GM12878 (cell line): Measurements from ENCODE around the gene PTPRD. TPM values are rescaled to one million over a fixed set of nuclear protein-coding genes. Genes with fewer than 3 reads are reported as not detected.

ENCODE experiments used
- ATAC-seq: fragments of 200-7000 bp; cut with Tn5 transposase; 3 replicates; pipeline ENCODE4 v1.9.1; 2020; ENCODE audit warnings: mild to moderate bottlenecking, moderate library complexity
- BruUV-seq: library from RNA; stranded (reverse); fragments of 400-500 nt; replicated peaks from 2 replicates; lab custom pipeline; 2021; lab: Mats Ljungman, UMichigan
- CTCF ChIA-PET: fragments of 300-600 bp; sonication (Branson Sonifier 250); formaldehyde crosslinking; extraction: SDS; loops from one replicate; lab custom pipeline; 2021; ENCODE audit warnings: inconsistent platforms; lab: Yijun Ruan, JAX
- POLR2A ChIA-PET: fragments of 350-600 bp; formaldehyde crosslinking; extraction: SDS; loops from one replicate; lab custom pipeline; 2021; ENCODE audit warnings: inconsistent platforms; lab: Charles Lee
- RAD21 ChIA-PET: fragments of 300-600 bp; sonication (Branson Sonifier 250); formaldehyde crosslinking; loops from one replicate; lab custom pipeline; 2023; ENCODE audit warnings: antibody characterized with exemption; ENCODE audit not compliant: unreplicated experiment; lab: Charles Lee
- SMC1A ChIA-PET: fragments of 300-600 bp; sonication (Branson Sonifier 250); formaldehyde crosslinking; loops from one replicate; lab custom pipeline; 2023; ENCODE audit not compliant: unreplicated experiment, uncharacterized antibody; lab: Charles Lee
- DNase-seq: peaks from one replicate; pipeline ENCODE4 v3.0.0-alpha.2; 2011; ENCODE audit warnings: low read depth, low spot score
- FAIRE-seq: peaks from 3 replicates; lab custom pipeline; 2011; peaks lifted over from hg19 to GRCh38; lab: Jason Lieb, UNC
- H2AFZ ChIP-seq: 2 replicates; pipeline ENCODE4 v1.6.0; 2011; ENCODE audit warnings: low read depth, low read length, control low read depth; ENCODE audit not compliant: control insufficient read depth
- H3K27ac ChIP-seq: 2 replicates; pipeline ENCODE4 v1.5.1; 2011; ENCODE audit warnings: control low read depth; ENCODE audit not compliant: control insufficient read depth, insufficient read depth
- H3K27me3 ChIP-seq, 2 experiments: replicated peaks in 1 of 2; 2 replicates each; pipeline versions ENCODE4 v1.6.0 to v1.6.1; 2011; ENCODE audit warnings: low read length in 1 of 2; ENCODE audit not compliant: control insufficient read depth in 2 of 2, insufficient read depth in 2 of 2
- H3K36me3 ChIP-seq, 2 experiments: 2 replicates each; pipeline ENCODE4 v1.5.1; 2011; ENCODE audit warnings: low read length in 1 of 2; ENCODE audit not compliant: control insufficient read depth in 2 of 2, insufficient read depth in 2 of 2
- H3K4me1 ChIP-seq: 2 replicates; pipeline ENCODE4 v1.6.1; 2011; ENCODE audit warnings: mild to moderate bottlenecking, low read length, moderate library complexity, mixed read lengths; ENCODE audit not compliant: control insufficient read depth, insufficient read depth
- H3K4me2 ChIP-seq: 2 replicates; pipeline ENCODE4 v1.6.0; 2011; ENCODE audit warnings: control low read depth; ENCODE audit not compliant: control insufficient read depth, insufficient read depth
- H3K4me3 ChIP-seq: fragments of 200-600 bp; sonication (generic); 2 replicates; pipeline ENCODE4 v1.5.1; 2016
- H3K79me2 ChIP-seq: 2 replicates; pipeline ENCODE4 v1.6.0; 2011; ENCODE audit warnings: low read length; ENCODE audit not compliant: control insufficient read depth, insufficient read depth
- H3K9ac ChIP-seq: 2 replicates; pipeline ENCODE4 v1.8.0; 2011; ENCODE audit warnings: low read length, control low read depth, mixed read lengths; ENCODE audit not compliant: control insufficient read depth, insufficient read depth
- H3K9me3 ChIP-seq: replicated peaks from 3 replicates; pipeline ENCODE4 v1.5.1; 2011; ENCODE audit warnings: mild to moderate bottlenecking, low read length; ENCODE audit not compliant: control insufficient read depth, insufficient read depth
- H4K20me1 ChIP-seq: 2 replicates; pipeline ENCODE4 v1.6.0; 2011; ENCODE audit not compliant: control insufficient read depth, insufficient read depth
- BCL11A ChIP-seq: IDR thresholded peaks from 2 replicates; pipeline ENCODE4 v1.6.1; 2011; ENCODE audit warnings: low read depth, low read length
- CHD1 ChIP-seq: IDR thresholded peaks from 2 replicates; pipeline ENCODE4 v1.6.1; 2012; ENCODE audit warnings: low read depth, low read length, improper control_type of control experiment
- POLR2A ChIP-seq: IDR thresholded peaks from 2 replicates; pipeline ENCODE4 v1.6.1; 2011; ENCODE audit warnings: low read depth, mild to moderate bottlenecking, low read length
- SMC3 ChIP-seq: IDR thresholded peaks from 2 replicates; pipeline ENCODE4 v1.6.1; 2011; ENCODE audit warnings: low read length, improper control_type of control experiment, borderline replicate concordance
- WGBS: methylation state at CpG from one replicate; pipeline ENCODE4 v1.1.6; 2016; ENCODE audit warnings: low lambda C conversion rate; ENCODE audit not compliant: insufficient replicate concordance, insufficient coverage; ENCODE audit errors: missing lambda C conversion rate; 5-methylcytosine and 5-hydroxymethylcytosine counted together
- in situ Hi-C: fragments of 300-500 bp; cut with MboI; formaldehyde crosslinking; loops from 9 replicates; pipeline ENCODE4 v1.14.3; 2018; ENCODE audit warnings: mixed read lengths
- intact Hi-C: fragments of 100-400 bp; cut with micrococcal nuclease; formaldehyde crosslinking; loops from one replicate; pipeline ENCODE4 v1.14.2; 2022; ENCODE audit not compliant: unreplicated experiment
- polyA plus RNA-seq, 11 experiments: library from polyadenylated mRNA; depleted of rRNA in 4 of 11; unstranded in 6 of 11; stranded (reverse) in 5 of 11; fragments of >200 nt; fragmentation: Nextera tagmentation in 4 of 11; fragmentation: Illumina TruSeq in 1 of 11; extraction: Ambion mirVana in 4 of 11; extraction: Trizol in 1 of 11; gene quantifications; 1 replicate in 1 of 11; 2 replicates in 10 of 11; pipeline versions ENCODE4 v1.2.1 to v1.2.3, GENCODE V29; 2011 to 2016; ENCODE audit warnings: inconsistent platforms in 2 of 11, missing spikeins in 2 of 11, low read depth in 1 of 11
- total RNA-seq, 4 experiments: library from RNA; depleted of rRNA in 3 of 4; stranded (reverse); fragments of >200 nt in 3 of 4; fragmentation: Illumina TruSeq in 1 of 4; extraction: Trizol in 1 of 4; gene quantifications; 2 replicates each; pipeline versions ENCODE4 v1.2.1 to v1.2.3, GENCODE V29; 2013 to 2021
- TF ChIP-seq, protein P1 (sequence below), 3 experiments: IDR thresholded peaks in 2 of 3; conservative IDR thresholded peaks in 1 of 3; 2 replicates each; pipeline ENCODE4 v1.5.1; 2011; ENCODE audit warnings: low read depth in 3 of 3, low read length in 3 of 3, mild to moderate bottlenecking in 3 of 3, control low read depth in 2 of 3, moderate library complexity in 2 of 3, inconsistent platforms in 1 of 3, mixed read lengths in 1 of 3; ENCODE audit not compliant: control insufficient read depth in 2 of 3, insufficient read depth in 1 of 3; ENCODE audit errors: extremely low read depth in 1 of 3
- TF ChIP-seq, protein P2 (sequence below): IDR thresholded peaks from 2 replicates; pipeline ENCODE4 v1.6.1; 2011; ENCODE audit warnings: mild to moderate bottlenecking, low read depth, low read length, moderate library complexity; ENCODE audit not compliant: insufficient replicate concordance
- TF ChIP-seq, protein P3 (sequence below): IDR thresholded peaks from 2 replicates; pipeline ENCODE4 v1.6.1; 2012; ENCODE audit warnings: low read depth, low read length, improper control_type of control experiment
- TF ChIP-seq, protein P4 (sequence below): IDR thresholded peaks from 2 replicates; pipeline ENCODE4 v1.6.1; 2012; ENCODE audit warnings: low read length, inconsistent platforms
- TF ChIP-seq, protein P5 (sequence below): fragments of 450-650 bp; IDR thresholded peaks from 2 replicates; pipeline ENCODE4 v1.6.1; 2017; ENCODE audit warnings: mild to moderate bottlenecking, moderate library complexity

Gene PTPRD
- total and polyA plus RNA-seq, 10 of the 15 experiments (the other 5 are each of a cell fraction or from before 2014, with no cell fraction given) = under 0.01 to 0.05 (median 0.01) TPM; not detected in 7

DNA sequence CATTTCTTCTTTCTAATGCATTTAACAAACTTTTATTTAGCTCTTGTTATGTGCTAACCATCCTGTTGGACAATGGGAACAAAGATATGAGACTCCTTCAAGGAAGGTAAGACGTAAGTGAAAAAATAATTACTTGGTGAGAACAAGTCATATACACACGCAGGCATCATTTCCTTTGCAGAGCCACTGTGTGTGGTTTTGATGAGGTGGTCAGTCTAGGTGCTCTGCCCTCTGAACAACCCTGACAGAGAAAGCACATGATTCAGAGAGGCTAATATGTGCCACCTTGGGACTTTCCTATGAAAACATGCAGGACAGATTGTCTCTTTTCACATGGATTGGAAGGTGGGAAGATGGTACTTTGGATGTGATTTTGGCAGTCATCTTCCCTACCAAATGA is 1650.7 kb downstream of the PTPRD start:
- POLR2A ChIA-PET = no interaction called here
- FAIRE-seq = no peak
- Histone ChIP-seq H2AFZ (no peak overlapping the region), H3K4me1 (no peaks in the 10 kb centered on the region), H3K4me2 (no peak overlapping the region), H3K79me2 (no peaks in the 10 kb centered on the region), H3K9ac (no peak overlapping the region), H3K27me3 (no peaks in the 10 kb centered on the region), H3K27ac (no peak overlapping the region), H3K4me3 (no peak overlapping the region), H3K36me3 (no peaks in the 10 kb centered on the region), H4K20me1 (no peaks in the 10 kb centered on the region), H3K9me3 (no peaks in the 10 kb centered on the region)
- SMC1A ChIA-PET = no interaction called here
- TF ChIP-seq, protein P1, sequence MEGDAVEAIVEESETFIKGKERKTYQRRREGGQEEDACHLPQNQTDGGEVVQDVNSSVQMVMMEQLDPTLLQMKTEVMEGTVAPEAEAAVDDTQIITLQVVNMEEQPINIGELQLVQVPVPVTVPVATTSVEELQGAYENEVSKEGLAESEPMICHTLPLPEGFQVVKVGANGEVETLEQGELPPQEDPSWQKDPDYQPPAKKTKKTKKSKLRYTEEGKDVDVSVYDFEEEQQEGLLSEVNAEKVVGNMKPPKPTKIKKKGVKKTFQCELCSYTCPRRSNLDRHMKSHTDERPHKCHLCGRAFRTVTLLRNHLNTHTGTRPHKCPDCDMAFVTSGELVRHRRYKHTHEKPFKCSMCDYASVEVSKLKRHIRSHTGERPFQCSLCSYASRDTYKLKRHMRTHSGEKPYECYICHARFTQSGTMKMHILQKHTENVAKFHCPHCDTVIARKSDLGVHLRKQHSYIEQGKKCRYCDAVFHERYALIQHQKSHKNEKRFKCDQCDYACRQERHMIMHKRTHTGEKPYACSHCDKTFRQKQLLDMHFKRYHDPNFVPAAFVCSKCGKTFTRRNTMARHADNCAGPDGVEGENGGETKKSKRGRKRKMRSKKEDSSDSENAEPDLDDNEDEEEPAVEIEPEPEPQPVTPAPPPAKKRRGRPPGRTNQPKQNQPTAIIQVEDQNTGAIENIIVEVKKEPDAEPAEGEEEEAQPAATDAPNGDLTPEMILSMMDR (IDR thresholded peaks at IDR 0.05 in 2 of 3, conservative IDR thresholded peaks at IDR 0.05 in 1 of 3; ENCODE audit: control insufficient read depth in 2 of 3, extremely low read depth in 1 of 3, insufficient read depth in 1 of 3, low read depth in 3 of 3, low read length in 3 of 3) = no peak
- TF ChIP-seq POLR2A (no peak), CHD1 (no peak), SMC3 (no peak), BCL11A (no peak)
- TF ChIP-seq, protein P2, sequence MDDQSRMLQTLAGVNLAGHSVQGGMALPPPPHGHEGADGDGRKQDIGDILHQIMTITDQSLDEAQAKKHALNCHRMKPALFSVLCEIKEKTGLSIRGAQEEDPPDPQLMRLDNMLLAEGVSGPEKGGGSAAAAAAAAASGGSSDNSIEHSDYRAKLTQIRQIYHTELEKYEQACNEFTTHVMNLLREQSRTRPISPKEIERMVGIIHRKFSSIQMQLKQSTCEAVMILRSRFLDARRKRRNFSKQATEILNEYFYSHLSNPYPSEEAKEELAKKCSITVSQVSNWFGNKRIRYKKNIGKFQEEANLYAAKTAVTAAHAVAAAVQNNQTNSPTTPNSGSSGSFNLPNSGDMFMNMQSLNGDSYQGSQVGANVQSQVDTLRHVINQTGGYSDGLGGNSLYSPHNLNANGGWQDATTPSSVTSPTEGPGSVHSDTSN = no peak
- TF ChIP-seq, protein P3, sequence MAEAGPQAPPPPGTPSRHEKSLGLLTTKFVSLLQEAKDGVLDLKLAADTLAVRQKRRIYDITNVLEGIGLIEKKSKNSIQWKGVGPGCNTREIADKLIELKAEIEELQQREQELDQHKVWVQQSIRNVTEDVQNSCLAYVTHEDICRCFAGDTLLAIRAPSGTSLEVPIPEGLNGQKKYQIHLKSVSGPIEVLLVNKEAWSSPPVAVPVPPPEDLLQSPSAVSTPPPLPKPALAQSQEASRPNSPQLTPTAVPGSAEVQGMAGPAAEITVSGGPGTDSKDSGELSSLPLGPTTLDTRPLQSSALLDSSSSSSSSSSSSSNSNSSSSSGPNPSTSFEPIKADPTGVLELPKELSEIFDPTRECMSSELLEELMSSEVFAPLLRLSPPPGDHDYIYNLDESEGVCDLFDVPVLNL = no peak
- TF ChIP-seq, protein P4, sequence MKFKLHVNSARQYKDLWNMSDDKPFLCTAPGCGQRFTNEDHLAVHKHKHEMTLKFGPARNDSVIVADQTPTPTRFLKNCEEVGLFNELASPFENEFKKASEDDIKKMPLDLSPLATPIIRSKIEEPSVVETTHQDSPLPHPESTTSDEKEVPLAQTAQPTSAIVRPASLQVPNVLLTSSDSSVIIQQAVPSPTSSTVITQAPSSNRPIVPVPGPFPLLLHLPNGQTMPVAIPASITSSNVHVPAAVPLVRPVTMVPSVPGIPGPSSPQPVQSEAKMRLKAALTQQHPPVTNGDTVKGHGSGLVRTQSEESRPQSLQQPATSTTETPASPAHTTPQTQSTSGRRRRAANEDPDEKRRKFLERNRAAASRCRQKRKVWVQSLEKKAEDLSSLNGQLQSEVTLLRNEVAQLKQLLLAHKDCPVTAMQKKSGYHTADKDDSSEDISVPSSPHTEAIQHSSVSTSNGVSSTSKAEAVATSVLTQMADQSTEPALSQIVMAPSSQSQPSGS = no peak
- TF ChIP-seq, protein P5, sequence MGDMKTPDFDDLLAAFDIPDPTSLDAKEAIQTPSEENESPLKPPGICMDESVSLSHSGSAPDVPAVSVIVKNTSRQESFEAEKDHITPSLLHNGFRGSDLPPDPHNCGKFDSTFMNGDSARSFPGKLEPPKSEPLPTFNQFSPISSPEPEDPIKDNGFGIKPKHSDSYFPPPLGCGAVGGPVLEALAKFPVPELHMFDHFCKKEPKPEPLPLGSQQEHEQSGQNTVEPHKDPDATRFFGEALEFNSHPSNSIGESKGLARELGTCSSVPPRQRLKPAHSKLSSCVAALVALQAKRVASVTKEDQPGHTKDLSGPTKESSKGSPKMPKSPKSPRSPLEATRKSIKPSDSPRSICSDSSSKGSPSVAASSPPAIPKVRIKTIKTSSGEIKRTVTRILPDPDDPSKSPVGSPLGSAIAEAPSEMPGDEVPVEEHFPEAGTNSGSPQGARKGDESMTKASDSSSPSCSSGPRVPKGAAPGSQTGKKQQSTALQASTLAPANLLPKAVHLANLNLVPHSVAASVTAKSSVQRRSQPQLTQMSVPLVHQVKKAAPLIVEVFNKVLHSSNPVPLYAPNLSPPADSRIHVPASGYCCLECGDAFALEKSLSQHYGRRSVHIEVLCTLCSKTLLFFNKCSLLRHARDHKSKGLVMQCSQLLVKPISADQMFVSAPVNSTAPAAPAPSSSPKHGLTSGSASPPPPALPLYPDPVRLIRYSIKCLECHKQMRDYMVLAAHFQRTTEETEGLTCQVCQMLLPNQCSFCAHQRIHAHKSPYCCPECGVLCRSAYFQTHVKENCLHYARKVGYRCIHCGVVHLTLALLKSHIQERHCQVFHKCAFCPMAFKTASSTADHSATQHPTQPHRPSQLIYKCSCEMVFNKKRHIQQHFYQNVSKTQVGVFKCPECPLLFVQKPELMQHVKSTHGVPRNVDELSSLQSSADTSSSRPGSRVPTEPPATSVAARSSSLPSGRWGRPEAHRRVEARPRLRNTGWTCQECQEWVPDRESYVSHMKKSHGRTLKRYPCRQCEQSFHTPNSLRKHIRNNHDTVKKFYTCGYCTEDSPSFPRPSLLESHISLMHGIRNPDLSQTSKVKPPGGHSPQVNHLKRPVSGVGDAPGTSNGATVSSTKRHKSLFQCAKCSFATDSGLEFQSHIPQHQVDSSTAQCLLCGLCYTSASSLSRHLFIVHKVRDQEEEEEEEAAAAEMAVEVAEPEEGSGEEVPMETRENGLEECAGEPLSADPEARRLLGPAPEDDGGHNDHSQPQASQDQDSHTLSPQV = no peak
- no TSS peak for BruUV-seq
- CTCF ChIA-PET = no interaction called here
- ATAC-seq = peak; percentile 64
- intact Hi-C loops (no loop called here), in situ Hi-C loops (no loop called here)
- WGBS = 3% methylated on average over 2 of the region's 2 CpGs
- no peak for DNase-seq
- RAD21 ChIA-PET = no interaction called here
